ENCODE measurements around the gene ZNF653. TPM values are rescaled to one million over a fixed set of nuclear protein-coding genes. Genes with fewer than 3 reads are reported as not detected.

The ZNF653 gene
- total RNA-seq: 1 to 10 TPM; 7.4 to 7.5 TPM
- 6.6 TPM for polyA plus RNA-seq (2013, experiment 1 of 2)
- 9.6 TPM for polyA plus RNA-seq (2013, experiment 2 of 2)
- total RNA-seq: 2.8 to 13.8 (median 8.4) reads per million in 172 experiments

- intact Hi-C loops (cut with DNase I, micrococcal nuclease): loop anchor here (1.0 to 10.0 kb wide), 5 partner anchors 23 to 1189 kb away; partner anchors contain the start of genes ELOF1 (in 1 of the 2), EPOR (in 1 of the 2), FBXW9 (in 1 of the 2) and SWSAP1 (in 1 of the 2)
- no peaks in the 10 kb centered on the region for H3K9me3 Mint-ChIP-seq
- Histone ChIP-seq H3K4me1 (ENCODE audit: insufficient read depth, low read length) (peaks cover 20% of the 10 kb centered on the region), H3K27me3 (ENCODE audit: control insufficient read depth in 1 of 2, insufficient read depth in 2 of 2, low read length in 2 of 2) (no peaks in the 10 kb centered on the region), H3K4me3 (ENCODE audit: low read length) (peak within 1 kb of the TSS; percentile 71), H3K9me3 (ENCODE audit: control insufficient read depth in 1 of 2, insufficient read depth in 1 of 2, low read length in 2 of 2) (no peaks in the 10 kb centered on the region), H3K27ac (ENCODE audit: low read depth in 1 of 2, low read length in 2 of 2) (peak within 1 kb of the TSS; percentile 52 to 96), H3K36me3 (ENCODE audit: insufficient read depth, low read length) (no peaks in the 10 kb centered on the region)
- ChIA-PET POLR2A (interaction anchor here (0.6 to 1.9 kb wide), 2 partner anchors 23 to 131 kb away, joined by 3 to 6 read pairs; partner anchors contain the start of genes ECSIT and SWSAP1), CTCF (interaction anchor here (1.3 kb wide), 1 partner anchor 23 kb away, joined by 4 read pairs; no protein-coding TSS in a partner anchor)
- H3K27me3 Mint-ChIP-seq: no peaks in the 10 kb centered on the region
- H3K4me3 Mint-ChIP-seq: peak within 1 kb of the TSS; percentile 97
- H3K4me1 Mint-ChIP-seq (ENCODE audit: low read depth): peaks cover 14% of the 10 kb centered on the region
- H3K36me3 Mint-ChIP-seq (ENCODE audit: low read depth): peaks cover 20% of the 10 kb centered on the region
- H3K27ac Mint-ChIP-seq: peak within 1 kb of the TSS; percentile 95
- DNase-seq (peak; percentile 90 to 97 (median 94)), ATAC-seq (ENCODE audit: poor library complexity) (peak; percentile 60)
- TF ChIP-seq CTCF (IDR thresholded peaks at IDR 0.05): no peak
These were observed at the start of gene ZNF653 for GRCh38 chr19:11505504-11506100. Gene ZNF653, minus strand, starts transcription at chr19:11505839. Its CDS starts 53 bp downstream, at chr19:11505786.

GRCh38 chr19:11555246-11555645, 49.6 kb upstream of the ZNF653 start:
- H3K27ac Mint-ChIP-seq: no peak overlapping the region
- H3K36me3 Mint-ChIP-seq (ENCODE audit: low read depth): peaks cover 36% of the 10 kb centered on the region
- H3K4me3 ChIP-seq (ENCODE audit: low read length): no peak overlapping the region
- DNase-seq: no peak
- POLR2A ChIA-PET: interaction anchor here (0.6 kb wide), 1 partner anchor 260 kb away, joined by 3 read pairs; no protein-coding TSS in a partner anchor
- CTCF ChIA-PET: no interaction called here
- no peak for ATAC-seq (ENCODE audit: poor library complexity)
- no peaks in the 10 kb centered on the region for H3K9me3 ChIP-seq (ENCODE audit: control insufficient read depth in 1 of 2, insufficient read depth in 1 of 2, low read length in 2 of 2)
- H3K27ac ChIP-seq (ENCODE audit: low read depth in 1 of 2, low read length in 2 of 2): no peak overlapping the region
- peaks cover 40% of the 10 kb centered on the region for H3K4me1 ChIP-seq (ENCODE audit: insufficient read depth, low read length)
- H3K27me3 ChIP-seq (ENCODE audit: control insufficient read depth in 1 of 2, insufficient read depth in 2 of 2, low read length in 2 of 2): no peaks in the 10 kb centered on the region
- H3K4me3 Mint-ChIP-seq: peak overlapping the region; percentile 70
- peaks cover 41% of the 10 kb centered on the region for H3K36me3 ChIP-seq (ENCODE audit: insufficient read depth, low read length)
- no peaks in the 10 kb centered on the region for H3K27me3 Mint-ChIP-seq
- no peaks in the 10 kb centered on the region for H3K9me3 Mint-ChIP-seq
- intact Hi-C loops (cut with DNase I, micrococcal nuclease): no loop called here
- peaks cover 37% of the 10 kb centered on the region for H3K4me1 Mint-ChIP-seq (ENCODE audit: low read depth)
- no peak for TF ChIP-seq CTCF (IDR thresholded peaks at IDR 0.05)

- intact Hi-C loops (cut with DNase I, micrococcal nuclease): no loop called here
- H3K4me3 Mint-ChIP-seq: peak overlapping the region; percentile 20
- ATAC-seq (ENCODE audit: poor library complexity) (no peak), DNase-seq (no peak)
- H3K36me3 Mint-ChIP-seq (ENCODE audit: low read depth): peaks cover 34% of the 10 kb centered on the region
- no peaks in the 10 kb centered on the region for H3K9me3 Mint-ChIP-seq
- POLR2A ChIA-PET: interaction anchor here (0.8 kb wide), 1 partner anchor 28 kb away, joined by 4 read pairs; no protein-coding TSS in a partner anchor
- Histone ChIP-seq H3K4me1 (ENCODE audit: insufficient read depth, low read length) (peaks cover 31% of the 10 kb centered on the region), H3K27ac (ENCODE audit: low read depth in 1 of 2, low read length in 2 of 2) (no peak overlapping the region), H3K4me3 (ENCODE audit: low read length) (no peak overlapping the region), H3K27me3 (ENCODE audit: control insufficient read depth in 1 of 2, insufficient read depth in 2 of 2, low read length in 2 of 2) (no peaks in the 10 kb centered on the region), H3K9me3 (ENCODE audit: control insufficient read depth in 1 of 2, insufficient read depth in 1 of 2, low read length in 2 of 2) (no peaks in the 10 kb centered on the region), H3K36me3 (ENCODE audit: insufficient read depth, low read length) (peaks cover 41% of the 10 kb centered on the region)
- TF ChIP-seq CTCF (IDR thresholded peaks at IDR 0.05): no peak
- CTCF ChIA-PET: no interaction called here
- no peaks in the 10 kb centered on the region for H3K27me3 Mint-ChIP-seq
- H3K4me1 Mint-ChIP-seq (ENCODE audit: low read depth): peaks cover 33% of the 10 kb centered on the region
- H3K27ac Mint-ChIP-seq: peak overlapping the region; percentile 39
These were observed 48.5 kb upstream of the ZNF653 start for GRCh38 chr19:11554160-11554559.

All from CD4-positive, alpha-beta T cell (primary cell).